GM19324 (cell line): ENCODE measurements around the gene NTRK2.

ENCODE experiments used
- ATAC-seq: cut with Tn5 transposase; IDR thresholded peaks from one replicate; pipeline ENCODE4 v1.9.1; 2021; ENCODE audit warnings: mild to moderate bottlenecking, moderate library complexity; ENCODE audit not compliant: unreplicated experiment, low FRiP score

Gene NTRK2

DNA sequence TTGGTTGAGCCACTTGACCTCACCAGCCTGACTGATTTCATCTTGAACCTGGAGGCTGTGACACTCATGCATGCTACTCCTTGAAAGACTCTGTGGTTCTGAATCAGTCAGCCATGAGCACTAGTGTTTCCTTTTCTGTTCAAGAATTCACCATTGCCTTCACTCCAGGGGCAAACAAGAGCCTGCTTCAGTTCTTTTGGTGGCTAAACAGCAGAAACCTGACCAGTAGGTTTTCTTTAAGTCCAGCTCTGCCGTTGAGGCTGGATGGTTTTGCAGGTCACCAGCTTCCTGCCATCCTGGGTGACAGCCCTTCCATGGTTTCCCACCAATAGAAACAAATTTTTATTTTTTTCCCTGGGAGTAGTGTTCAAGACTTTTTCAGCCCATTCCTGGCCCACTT, 10.0 kb downstream of the NTRK2 start:
- ATAC-seq: no peak

- no peak for ATAC-seq
These were observed 12.2 kb downstream of the NTRK2 start for GRCh38 chr9:84681516-84682285.

- no peak for ATAC-seq
These were observed 16.5 kb downstream of the NTRK2 start for GRCh38 chr9:84686068-84686467.

GRCh38 chr9:84688956-84689355, 19.4 kb downstream of the NTRK2 start:
- ATAC-seq: no peak

DNA sequence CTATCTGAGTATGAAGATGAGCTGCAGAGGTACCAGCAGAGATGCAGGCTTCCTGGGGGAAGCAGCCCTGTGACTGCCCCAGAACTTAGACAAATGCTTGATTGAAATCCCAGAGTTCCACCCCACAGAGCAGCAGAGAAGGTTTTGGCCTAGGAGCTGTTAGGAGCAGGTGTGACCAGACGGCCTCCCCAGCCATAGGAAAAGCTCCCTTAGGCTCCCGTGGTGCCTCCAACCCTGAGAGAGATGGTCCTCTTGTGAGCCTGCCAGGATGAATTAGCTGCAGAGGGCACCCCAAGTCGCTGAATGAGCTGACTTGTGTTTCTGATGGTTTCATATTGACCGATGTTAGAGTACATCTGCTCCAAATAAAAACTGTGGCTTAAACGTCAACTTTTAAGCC, 22.1 kb downstream of the NTRK2 start:
- ATAC-seq: no peak

DNA sequence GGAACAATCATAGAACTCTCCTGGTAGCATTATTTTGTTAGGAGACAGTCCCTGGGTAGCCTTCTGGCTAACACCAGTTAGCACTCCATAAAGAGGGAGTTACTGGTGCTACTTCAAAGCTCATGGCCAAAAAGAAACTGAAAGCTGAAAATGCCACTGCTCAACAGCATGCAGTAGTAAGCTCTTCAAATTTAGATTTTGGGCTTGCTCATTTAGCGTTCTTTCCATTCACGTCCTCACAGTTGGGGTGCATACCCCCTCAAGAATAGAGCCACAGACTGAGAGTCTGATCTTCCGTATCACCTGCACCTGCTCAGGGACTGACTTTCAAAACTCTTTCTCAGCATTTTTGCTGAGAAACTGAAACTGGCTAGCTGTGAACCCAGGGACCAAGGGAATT, 24.7 kb downstream of the NTRK2 start:
- peak; percentile 82 for ATAC-seq

- ATAC-seq: no peak
These were observed 27.5 kb downstream of the NTRK2 start for GRCh38 chr9:84697042-84697441.

GRCh38 chr9:84697509-84698114, 28.1 kb downstream of the NTRK2 start:
- no peak for ATAC-seq

DNA sequence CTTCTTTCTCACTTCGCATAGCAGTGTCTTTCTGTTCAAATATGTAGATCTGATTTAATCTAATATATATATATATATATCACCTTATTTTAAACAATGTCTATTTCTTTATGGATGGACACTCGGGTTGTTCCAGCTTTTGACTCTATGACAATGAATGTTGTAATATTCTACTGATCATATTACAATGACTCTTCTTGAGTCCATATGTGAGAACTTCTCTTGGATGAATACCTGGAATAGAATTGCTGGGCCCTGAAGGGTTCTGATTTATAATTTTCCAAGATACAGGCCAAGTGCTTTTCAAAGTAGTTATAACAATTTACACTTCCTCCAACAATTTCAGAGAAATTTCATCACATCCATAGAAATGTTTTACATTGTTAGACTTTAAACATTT, 28.8 kb downstream of the NTRK2 start:
- ATAC-seq: no peak

- no peak for ATAC-seq
These were observed 30.5 kb downstream of the NTRK2 start for GRCh38 chr9:84699984-84700383.

- ATAC-seq: peak; percentile 82
These were observed 32.3 kb downstream of the NTRK2 start for GRCh38 chr9:84701801-84702200.

DNA sequence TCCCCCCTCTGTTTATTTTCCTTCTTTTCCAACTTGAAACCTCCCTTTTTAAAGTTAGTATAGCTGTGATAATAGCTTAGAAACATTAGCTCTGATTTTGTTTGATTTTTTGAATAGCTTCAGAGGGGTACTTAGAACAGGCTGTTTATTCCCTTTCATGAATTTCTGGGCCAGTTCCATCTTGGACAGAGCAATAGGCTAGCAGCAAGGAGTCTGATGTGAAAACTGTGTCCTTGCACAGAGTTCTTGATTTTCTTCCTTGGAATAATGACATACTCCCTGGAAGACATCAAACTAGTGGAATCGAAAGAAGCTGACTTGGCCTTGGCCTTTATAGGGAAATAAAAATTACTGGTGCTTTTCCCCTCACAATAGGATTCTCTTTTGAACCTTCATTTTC, 32.9 kb downstream of the NTRK2 start:
- ATAC-seq: no peak

DNA sequence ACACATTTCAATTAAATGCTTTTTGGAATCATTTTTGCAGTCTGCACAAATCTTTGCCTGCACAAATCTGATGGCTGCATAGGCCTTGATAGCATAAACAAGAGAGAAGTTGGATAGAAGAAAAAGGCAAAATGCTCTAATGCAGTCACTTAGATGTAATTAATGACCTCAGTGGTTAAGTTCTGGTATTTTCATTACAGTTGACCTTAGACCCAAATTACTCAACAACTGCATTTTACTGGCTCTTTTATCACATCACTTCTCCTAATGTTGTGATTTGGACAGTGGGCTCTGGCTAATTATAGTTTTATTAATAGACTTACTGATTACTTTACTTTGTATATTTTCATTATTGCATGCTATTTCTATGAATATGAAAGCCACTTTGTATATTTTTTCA, 34.3 kb downstream of the NTRK2 start:
- no peak for ATAC-seq

DNA sequence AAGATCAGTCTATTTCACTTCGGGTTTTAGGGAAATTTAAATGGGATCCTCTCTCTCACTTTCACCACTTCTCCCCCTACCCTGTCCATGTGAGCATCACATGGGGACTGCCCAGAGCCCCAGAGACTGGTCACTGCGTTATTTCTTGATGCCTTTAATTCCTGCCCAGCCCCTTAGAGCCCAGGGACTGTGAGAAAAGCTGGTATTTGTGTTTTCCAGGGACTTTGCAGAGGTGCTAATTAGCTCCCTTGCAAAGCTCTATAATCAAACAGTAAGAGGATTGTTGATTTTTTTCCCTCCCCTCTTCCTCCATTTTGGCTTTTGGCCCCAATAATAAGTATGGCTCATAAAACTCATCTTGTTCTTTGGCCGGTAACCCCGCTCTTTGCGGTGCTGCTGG, 35.6 kb downstream of the NTRK2 start:
- no peak for ATAC-seq

- no peak for ATAC-seq
These were observed 38.9 kb downstream of the NTRK2 start for GRCh38 chr9:84708400-84708799.

- no peak for ATAC-seq
These were observed 39.5 kb downstream of the NTRK2 start for GRCh38 chr9:84709056-84709455.

DNA sequence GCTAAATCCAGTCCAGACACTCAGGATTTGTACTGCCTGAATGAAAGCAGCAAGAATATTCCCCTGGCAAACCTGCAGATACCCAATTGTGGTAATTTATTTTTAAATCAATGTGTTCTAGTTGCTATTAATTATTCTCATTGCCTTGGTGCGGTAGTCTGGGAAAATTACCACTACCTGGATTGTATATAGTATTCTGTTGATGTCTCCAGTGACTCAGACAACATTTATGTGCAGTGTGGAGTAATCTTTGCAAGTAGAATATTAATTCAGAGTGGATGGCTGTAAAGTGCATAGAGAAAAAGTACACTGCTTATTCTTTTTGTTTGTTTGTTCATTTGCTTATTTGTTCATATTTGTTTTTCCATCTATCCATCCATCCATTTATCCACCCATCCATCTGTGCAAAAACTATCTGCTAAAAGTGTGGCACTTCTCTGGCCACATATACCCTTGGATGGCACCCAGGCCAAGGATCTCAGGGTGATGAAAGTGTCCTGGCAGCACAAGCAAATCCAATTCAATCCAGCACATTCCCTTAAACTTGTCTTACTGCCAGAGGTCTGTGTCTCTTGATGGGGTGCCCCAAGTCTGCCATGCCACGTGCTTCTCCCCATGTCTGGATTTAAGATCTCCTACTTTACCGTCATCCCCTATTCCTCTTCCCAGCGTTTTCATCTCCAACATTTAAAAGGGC, 41.3 kb downstream of the NTRK2 start:
- no peak for ATAC-seq

- no peak for ATAC-seq
These were observed 41.9 kb downstream of the NTRK2 start for GRCh38 chr9:84711398-84711777.

DNA sequence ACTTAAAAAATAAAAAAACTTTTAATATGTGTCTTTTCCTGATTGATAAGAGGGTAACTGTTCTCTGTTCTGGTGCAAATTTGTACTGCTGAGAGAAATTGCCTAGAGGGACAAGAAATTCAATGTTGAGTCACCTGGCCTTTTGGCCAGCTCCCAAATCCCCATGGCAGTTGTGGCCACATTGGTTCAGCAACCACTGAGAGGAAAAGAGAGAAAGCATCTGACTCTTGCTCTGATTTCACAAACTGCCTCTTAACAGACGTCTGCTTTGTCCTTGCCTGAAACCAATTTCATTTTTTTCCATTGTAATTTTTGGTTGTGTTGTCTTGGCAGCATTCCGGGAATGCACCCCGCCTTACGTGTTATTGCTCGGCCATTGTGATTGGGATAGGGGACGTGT, 42.4 kb downstream of the NTRK2 start:
- no peak for ATAC-seq

GRCh38 chr9:84716217-84716616, 46.7 kb downstream of the NTRK2 start:
- ATAC-seq: no peak

DNA sequence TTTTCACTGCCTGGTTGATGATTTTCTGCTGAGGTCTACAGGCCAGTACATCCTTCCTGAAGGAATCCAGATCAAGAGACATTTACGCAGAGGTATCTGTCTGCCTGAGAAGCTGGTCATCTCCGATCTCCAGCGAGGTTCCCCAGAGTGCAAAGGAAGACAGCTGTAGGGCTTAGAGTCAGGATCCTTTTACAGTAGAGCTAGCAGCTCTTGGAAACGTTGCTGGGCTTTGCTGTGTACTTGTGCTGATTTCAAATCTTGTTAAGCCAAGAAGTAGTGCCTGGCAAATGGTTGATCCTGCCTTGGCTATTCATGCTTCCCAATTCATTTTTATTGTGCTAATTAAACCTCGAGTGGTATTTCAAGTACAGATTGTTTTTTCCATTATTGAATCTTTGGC, 48.9 kb downstream of the NTRK2 start:
- no peak for ATAC-seq
